OCI-LY7 (cell line): Measurements from ENCODE around the gene SP100.

Experiments
- CTCF ChIP-seq: fragments of 200-600 bp; sonication (generic); conservative IDR thresholded peaks from 2 replicates; pipeline ENCODE4 v1.5.1; 2014; ENCODE audit warnings: mild to moderate bottlenecking, antibody characterized with exemption, low read length, moderate library complexity, mixed read lengths
- EZH2phosphoT487 ChIP-seq: fragments of 200-600 bp; sonication (generic); IDR thresholded peaks from 2 replicates; pipeline ENCODE4 v1.6.1; 2018; ENCODE audit warnings: low read depth, borderline replicate concordance, mild to moderate bottlenecking, mixed run types, antibody characterized with exemption, low read length, moderate library complexity, mixed read lengths

- TF ChIP-seq CTCF (no peak), EZH2phosphoT487 (no peak)
These were observed 80.9 kb downstream of the SP100 start for GRCh38 chr2:230496891-230497290.
